Measurements from ENCODE around the gene EHMT1.
A peak's percentile ranks its signal among the peaks of the same experiment; 100 is the strongest.
"Not testable (repeated sequence)": the region's sequence is repeated elsewhere in the genome, so short reads cannot be mapped to it uniquely, and the experiment has no call there.

The EHMT1 gene

GRCh38 chr9:137878146-137878941, 259.5 kb downstream of the EHMT1 start:
- peak; percentile 66 for DNase-seq

GRCh38 chr9:137879052-137879451, 260.2 kb downstream of the EHMT1 start:
- DNase-seq, result no peak

- DNase-seq, result no peak
Measured at GRCh38 chr9:137879566-137880150, 260.9 kb downstream of the EHMT1 start.

- no peak for DNase-seq
Measured at GRCh38 chr9:137880160-137880975, 261.6 kb downstream of the EHMT1 start.

GRCh38 chr9:137880976-137881530, 262.2 kb downstream of the EHMT1 start:
- DNase-seq, result no peak

- DNase-seq, result peak; percentile 16
Measured at GRCh38 chr9:137881591-137882505, 263.0 kb downstream of the EHMT1 start.

GRCh38 chr9:137882506-137882821, 263.7 kb downstream of the EHMT1 start:
- DNase-seq, result no peak

- DNase-seq, result not testable (repeated sequence)
Measured at GRCh38 chr9:137883977-137884376, 265.2 kb downstream of the EHMT1 start.

- not testable (repeated sequence) for DNase-seq
Measured at GRCh38 chr9:137884547-137884946, 265.7 kb downstream of the EHMT1 start.

- not testable (repeated sequence) for DNase-seq
Measured at GRCh38 chr9:137885121-137885520, 266.3 kb downstream of the EHMT1 start.

All from NCI-H69 (cell line).